HG02678 (cell line): ENCODE results near the gene AAK1.

ENCODE experiments used
- ATAC-seq: cut with Tn5 transposase; IDR thresholded peaks from one replicate; pipeline ENCODE4 v1.9.1; 2021; ENCODE audit warnings: mild to moderate bottlenecking, moderate library complexity; ENCODE audit not compliant: unreplicated experiment

Gene AAK1

DNA sequence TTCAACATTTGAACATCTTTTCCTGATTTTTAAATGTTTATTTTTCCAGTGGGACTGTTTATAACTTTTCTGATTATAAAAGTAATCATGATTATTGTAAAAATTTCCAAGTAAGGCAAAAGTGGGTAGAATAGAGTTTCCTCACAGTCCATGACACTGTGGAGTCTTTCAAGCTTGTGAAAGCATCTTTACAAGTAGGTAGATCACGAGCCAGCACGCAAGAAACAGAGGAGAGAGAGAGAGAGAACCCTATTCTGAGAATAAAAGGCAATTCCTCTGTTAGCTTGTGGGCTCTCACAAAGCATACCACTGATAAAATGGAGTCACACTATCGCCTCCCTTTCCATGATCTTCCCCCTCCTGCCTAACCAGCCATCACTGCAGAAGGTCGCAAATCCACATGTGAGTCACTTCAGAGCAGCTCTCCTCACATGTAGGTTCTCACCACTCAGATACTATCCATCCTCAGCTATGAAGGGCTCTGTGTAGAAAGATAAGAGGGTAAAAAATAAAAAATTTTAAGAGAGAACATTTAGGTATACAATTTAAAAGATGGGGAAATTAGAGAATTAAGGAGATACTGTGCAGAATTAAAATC, 40.3 kb downstream of the AAK1 start:
- no peak for ATAC-seq

DNA sequence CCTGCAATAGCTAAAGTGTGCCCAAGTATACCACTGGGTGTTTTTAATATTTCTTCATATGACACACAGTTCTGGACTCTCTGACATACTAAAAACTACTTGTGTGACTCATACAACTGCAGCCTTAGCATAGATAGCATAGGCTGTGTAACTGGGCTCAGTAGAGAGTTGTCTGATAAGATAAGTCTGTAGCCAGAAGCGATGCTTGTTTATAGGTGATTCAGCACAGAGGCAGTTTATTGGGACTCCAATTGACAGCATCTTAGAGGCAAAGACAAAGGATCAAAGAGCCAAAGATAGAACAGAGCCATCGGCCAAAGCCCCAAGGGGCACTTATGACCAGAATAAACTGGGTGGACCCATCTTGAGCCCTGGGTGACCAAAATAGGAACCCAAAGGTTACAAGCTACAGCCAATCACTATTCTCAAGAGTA, 42.3 kb downstream of the AAK1 start:
- no peak for ATAC-seq

DNA sequence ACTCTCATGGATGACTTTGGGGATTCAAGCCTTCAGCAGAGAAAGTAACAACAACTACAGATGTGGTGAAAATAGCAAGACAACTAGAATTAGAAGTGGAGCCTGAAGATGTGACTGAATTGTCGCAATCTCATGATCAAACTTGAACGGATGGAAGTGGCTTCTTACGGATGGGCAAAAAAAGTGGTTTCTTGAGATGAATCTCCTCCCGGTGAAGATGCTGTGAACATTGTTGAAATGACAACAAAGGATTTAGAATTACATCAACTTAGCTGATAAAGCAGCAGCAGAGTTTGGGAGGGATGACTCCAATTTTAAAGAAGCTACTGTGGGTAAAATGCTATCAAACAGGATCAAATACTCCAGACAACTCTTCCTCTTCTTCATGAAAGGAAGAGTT, 43.1 kb downstream of the AAK1 start:
- ATAC-seq: no peak

DNA sequence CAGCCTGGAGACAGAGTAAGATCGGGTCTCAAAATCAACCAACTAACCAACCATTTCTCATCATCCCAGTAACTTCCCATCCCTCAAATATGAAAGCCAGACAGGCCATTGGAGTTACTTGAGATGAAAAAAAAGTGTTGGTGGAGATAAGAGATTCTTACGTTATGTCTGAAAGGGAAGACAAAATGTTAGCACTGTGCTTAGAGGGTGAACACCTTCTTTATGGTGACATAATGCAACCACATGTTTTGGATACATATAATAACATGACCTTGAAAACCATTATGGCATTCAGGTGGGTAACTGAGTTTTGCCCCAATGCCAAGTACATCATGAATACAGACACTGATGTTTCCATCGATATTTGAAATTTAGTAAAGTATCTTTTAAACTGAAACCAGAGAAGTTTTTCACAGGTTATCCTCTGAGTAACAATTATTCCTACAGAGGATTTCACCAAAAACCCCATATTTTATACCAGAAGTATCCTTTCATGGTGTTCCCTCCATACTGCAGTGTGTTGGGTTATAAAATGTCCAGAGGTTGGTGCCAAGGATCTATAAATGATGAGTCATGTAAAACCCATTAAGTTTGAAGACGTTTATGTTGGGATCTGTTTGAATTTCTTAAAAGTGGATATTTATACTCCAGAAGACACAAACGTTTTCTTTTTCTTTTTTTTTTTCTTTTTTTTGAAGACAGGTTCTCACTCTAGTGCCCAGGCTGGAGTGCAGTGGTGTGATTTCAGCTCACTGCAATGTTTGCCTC, 45.5 kb downstream of the AAK1 start:
- ATAC-seq: no peak

DNA sequence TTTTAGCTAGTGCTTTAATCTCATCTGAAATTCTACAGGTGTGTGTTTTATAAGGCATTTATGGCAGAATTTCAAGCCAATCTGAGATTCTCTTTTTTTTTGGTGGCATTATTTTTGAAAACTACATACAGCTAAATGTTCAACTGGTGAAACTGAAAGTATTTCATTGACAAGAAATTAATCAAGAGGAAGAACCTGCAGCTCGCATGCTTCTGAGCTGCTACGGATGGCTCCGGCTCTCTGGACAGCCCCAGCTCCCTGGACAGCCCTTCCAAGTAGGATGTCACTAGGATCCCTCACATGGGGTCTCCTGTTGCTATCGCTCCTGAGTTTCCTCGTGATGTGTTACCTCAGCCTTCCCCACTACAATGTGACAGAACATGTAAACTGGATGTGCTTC, 46.4 kb downstream of the AAK1 start:
- ATAC-seq: no peak

DNA sequence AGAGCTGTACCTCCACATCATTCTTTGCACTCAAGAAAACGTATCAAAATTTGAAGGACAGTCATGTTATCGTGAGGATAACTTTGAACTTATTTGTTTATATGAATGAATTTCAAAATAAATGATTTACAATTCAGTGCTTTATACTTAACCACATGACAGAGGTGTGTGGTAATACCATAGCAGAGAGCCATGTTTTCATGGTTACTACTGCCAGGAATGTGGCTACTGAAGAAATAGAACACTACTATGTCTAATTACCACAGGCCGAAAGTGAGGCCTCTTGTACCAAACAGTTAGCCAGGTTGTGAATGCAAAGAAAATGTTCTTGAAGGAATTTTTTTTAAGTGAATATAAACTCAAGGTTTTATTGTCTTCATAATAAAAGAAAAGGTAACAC, 49.2 kb downstream of the AAK1 start:
- ATAC-seq: no peak

DNA sequence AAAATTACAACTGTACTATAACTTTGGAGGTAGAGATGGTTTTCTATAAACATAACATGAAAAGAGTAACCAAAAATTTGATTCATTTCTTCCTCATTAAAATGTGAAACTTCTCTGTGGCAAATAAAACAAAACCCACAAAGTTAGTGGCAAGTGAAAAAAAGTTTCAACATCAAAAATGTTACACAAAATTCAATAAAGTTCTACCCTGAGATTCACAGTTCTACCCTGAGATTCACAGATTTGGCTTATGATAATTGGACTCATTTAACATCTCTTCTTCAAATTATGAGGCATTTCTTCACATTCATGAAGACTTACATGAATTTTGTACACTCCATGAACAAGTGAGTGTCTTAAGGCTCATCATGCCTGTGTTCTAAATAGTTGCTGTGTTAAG, 51.0 kb downstream of the AAK1 start:
- no peak for ATAC-seq

DNA sequence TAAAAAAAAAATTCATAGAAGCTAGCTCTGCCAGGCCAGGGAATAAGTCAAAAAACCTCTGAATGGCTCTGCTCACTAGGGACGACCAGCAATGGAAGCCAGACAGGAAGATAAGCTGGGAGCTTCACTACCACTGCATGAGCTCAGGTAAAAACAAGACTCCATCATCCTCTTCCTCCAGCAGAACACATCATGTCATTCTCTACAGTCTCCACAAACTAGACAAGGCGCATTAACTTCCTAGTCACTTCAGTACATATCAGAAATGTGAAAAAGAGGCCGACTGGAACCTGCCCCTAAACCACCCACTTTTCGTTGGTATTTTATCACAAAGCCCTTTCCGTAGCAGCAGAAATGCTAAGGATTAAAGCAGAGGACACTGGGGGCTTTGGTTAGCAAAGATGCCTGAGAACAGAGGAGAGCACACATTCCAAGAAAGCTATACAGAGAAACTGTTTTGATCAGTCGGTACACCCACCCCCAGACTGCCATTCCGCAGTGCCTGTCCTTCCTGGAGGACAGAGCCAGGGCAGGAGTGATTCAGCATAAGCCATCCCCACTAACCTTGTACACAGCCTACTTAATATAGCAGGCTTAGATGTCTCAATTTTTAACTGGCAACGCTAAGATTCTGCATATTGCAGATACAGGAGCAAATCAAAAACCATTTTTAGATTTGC, 53.4 kb downstream of the AAK1 start:
- ATAC-seq: no peak

DNA sequence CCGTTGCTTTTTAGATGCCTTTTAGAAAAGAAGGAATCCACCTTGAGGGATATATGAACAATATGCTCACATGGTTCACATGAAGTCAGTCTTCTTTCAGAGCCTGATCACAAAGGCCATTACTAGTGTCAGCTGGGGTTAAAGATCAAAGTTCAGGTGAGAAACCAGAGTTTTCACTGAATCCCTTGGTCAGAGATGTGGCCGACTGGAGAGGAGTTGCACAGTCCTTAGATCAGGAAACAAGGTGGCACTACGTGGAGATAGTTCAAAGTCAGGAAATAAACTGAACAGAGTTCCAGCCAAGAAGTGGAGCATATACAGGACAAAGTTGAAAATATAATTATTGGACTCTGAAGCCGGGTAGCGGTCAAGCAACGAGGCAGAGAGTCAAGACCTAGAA, 54.6 kb downstream of the AAK1 start:
- ATAC-seq: no peak

DNA sequence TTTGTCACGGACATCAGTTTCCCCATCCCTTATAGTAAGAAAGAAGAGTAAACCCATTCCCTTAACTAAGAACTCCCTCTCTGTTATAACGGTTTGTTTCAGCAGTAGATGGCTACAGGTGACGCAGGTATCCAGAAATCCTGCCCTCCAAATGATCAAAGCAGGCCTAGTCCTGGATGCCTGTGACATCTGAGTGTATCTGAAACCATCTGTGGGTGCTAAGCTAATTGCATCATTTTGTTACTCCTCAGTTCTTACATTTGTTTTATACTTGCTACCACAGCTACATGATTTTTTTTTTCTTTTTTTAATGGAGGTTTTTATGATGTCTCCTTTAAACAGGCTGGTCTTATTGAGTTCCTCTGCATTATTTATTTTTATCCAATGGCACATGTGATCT, 55.1 kb downstream of the AAK1 start:
- ATAC-seq: no peak

DNA sequence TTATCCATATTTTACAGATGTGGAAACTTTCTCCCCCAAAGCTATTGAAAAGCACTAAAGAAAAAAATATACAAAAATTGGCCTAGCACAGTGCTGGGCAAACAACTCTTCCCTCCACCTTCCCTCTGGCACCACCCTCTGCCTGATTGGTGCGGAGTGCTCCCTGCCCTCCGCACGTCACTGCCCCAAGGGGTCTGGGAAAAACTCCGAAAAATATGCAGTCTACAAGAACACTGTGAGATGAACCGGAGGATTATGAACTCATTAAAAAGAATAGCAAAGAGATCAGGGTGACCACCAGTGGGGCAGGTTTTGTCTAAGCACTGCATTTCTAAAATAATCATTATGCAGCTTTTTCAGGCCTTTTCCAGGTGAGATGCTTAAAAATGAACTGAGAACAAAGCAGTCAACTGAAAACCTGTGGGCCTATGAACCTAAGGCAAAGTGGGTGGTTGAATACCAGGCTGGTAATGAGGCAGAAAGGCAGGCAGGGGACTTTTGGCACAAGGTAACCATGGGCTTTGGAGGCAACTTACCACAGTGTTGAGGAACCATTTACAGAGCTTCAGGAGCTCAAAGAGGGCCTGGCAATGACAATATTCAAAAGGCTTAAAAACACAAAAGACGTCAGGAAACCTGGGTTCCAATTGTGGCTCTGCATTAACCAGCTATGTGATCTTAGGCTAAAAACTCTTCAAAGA, 57.5 kb downstream of the AAK1 start:
- ATAC-seq: no peak

DNA sequence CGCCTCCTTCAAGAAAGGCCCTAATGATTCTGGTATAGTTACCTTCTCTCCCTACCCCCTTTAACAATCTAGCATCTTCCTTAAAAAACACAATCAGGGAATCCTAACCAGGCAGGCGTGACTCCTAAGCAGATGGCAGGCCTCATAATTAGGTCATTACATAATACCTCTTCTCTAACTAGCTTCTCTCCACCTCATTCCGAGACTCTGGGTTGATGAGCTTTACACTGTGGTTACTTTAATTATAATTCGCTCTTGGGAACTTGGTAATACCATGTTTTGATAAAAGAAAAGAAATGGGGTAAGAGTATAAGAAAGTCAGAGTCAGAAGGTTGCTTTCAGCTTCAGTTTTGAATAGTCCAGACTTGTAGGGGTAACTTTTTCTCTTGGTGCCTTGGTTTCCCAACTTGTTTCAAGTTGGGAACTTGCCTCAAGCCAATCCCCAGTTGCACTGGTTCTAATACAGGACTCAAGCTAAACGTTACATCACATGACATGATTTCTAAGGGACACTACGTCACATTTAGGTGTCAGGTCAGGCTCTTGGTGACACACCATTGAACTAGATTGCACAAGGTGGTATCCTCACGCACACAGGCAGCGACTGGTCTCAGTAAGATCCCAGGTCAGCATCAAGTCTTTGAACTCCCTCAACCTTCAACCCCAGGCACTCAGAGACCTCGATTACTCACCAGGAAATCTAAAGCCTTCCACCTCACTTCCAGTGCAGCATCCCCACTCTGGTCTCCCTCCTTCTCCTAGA, 59.2 kb downstream of the AAK1 start:
- ATAC-seq: no peak

DNA sequence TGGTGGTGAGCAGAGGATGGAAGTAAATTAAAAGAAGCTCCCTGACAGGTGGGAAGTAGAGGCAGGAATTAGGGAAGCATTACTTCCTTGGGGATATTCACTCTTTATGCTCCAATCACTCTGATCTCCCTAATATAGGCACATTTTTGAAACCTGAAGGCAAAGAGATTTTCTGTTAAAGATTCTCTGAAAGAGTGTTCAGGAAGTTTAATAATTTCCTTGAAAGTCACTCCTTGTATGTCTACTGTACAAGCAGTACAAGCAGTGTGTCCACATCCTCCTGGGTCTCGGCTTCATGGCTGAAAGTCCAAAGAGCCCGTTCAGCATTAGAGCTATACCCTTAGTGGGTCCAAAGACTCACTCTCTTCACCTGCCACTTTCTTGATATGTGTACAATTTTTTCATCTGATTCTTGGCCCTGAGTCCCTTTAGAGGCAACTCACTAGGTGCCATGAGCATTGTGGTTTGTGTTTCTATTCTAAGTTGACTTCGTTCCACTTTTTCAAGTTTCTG, 60.2 kb downstream of the AAK1 start:
- ATAC-seq: no peak

DNA sequence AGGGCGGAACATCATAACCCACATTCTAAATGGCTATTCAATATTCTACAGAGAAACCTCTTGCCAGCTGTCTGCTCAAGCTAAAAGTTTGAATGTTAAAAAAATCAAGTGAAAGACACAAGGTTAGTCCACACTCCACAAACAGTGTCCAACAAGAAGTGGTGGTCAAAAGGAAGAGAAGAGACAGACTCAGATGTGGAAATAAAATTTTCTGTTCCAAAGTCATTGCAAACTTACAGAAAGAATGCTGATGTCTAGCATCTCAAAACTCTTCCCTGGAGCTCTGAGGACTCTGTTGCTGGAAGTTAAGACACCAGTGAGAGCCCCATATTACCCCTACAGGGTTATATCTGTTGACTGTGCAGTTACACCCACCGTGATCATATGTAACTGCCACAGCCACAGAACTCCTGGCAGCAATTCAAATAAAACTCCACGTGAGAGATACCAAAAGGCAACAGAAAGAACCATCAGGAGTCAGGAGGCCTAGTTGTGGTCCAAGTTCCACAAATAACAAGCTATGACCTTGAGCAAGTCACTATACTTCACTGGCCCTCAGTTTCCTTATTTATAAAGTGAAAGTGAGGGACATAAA, 60.9 kb downstream of the AAK1 start:
- ATAC-seq: no peak

DNA sequence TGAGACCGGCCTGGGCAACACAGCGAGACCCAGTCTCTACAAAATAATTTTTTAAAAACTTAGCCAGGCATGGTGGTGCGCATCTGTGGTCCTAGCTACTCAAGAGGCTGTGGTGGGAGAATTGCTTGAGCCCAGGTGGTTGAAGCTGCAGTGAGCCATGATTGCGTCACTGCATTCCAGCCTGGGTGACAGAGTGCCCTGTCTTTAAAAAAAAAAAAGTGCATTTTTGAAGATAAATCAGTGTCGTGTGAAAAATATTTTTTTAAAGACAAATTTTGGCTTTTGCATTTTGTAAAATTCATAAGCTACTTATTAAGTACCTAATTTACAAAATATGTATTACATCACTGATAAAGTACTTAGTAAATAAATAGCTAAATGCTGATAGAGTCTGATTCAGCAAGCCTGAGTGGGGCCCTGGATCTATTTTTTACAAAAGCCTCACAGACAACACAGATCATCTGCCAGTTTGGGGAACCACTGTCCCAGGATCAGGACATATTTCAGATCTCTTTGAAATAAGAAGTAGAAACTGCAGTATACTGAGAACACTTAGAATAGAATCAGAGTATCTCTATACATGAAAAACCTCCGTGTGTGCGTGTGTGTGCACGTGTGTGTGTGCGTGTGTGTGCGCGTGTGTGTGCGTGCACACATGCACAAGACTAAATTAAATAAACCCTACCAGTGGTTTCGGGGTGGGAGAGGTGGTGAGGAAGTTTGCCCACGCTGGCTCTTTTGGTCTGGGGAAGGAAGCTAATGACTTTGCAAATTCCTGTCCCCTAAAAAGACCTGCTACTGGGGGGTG, 61.6 kb downstream of the AAK1 start:
- no peak for ATAC-seq

DNA sequence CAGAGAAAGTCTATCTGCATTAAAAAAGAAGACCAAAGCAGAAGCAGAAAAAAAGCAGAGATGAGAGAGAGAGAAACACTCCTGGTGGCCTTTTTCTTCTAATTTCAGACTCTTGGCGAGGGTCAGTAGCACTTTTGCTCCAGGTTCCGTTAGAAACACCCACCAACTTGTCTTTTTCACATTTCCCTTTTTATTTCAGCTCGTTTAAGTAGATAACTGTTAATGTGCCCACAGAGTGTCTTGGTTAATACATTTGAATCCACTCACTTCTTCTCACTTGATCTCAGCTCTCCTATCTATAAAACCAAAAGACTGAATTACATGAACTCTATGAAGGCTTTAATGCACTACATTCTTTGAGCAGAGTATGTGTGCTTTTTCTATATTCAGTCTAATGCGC, 63.1 kb downstream of the AAK1 start:
- ATAC-seq: no peak

DNA sequence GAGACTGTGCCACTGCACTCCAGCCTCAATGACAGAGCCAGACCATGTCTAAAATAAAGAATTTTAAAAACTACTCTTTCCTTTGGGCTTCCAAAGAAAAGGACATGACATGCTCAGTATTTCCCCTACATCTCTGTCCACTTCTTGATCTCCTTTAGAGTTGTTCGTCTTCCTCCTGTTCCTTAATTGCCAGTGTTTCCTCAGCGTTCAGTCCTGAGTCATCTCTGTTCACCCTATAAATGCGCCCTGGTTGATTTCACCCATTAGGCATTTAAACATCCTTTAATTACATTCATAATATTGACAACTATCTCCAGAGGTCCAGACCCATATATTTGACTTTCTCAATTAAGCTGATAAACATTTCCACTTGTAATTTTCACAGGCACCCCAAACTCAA, 64.0 kb downstream of the AAK1 start:
- ATAC-seq: no peak

DNA sequence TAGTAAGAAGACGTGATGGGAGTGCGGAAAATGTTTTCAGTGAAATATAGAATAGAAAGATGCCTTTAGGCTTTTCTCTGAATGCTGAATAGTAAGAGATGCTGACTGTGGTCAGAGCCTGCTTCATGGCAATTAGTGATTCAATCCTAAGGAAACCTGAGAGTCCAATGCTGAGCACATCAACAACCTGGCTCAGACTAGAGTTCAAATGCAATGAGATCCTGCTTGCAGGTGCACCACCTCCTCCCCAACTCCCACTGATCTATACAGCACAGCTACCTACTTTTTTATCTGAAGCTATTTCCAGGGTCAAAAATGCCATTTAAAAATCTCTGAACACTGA, 65.4 kb downstream of the AAK1 start:
- ATAC-seq: no peak

DNA sequence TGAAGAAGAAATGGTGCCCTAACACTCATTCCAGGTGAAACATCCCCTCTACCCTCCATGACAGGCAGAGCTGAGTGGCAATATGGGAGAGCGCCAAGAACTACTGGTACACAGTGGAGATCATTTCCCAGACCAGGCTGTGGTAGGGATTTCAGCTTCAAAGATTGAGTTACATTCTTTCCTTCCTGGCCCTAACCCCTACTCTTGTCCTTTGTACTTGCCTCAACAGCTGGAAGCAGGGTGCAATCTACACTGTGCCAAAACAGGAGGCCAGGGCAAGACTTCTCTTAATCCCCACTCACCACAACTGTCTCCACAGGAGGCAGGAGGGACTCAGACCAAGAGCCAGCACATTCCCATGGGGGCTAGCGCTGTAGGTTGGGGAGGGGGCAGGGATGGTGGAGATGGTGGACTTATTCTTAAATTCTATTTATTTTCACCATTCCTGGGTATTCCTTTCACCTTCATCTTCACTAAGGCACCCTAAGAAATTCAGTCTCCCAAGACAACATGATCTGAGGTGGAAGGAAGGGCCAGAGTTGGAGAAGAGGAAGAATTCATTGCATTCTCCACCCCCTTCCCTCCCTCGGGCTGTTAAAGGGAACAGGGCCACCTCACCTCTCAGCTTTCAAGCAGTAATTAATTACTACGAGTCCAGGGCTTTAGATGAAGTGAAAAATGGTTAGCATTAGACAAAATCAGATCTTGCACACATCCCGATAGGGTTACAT, 65.9 kb downstream of the AAK1 start:
- no peak for ATAC-seq
